Left renal pelvis (tissue), 4 donors: ENCODE results near the gene VASH1. TPM values are rescaled to one million over a fixed set of nuclear protein-coding genes. Genes with fewer than 3 reads are reported as not detected.

ENCODE experiments used
- DNase-seq, 4 donors: peaks; one replicate each; pipeline ENCODE4 v3.0.0-alpha.2; 2013; ENCODE audit warnings: low read depth in 4 of 4, low spot score in 3 of 4
- polyA plus RNA-seq, 4 donors: library from polyadenylated mRNA; unstranded; fragments of 120-200 nt; gene quantifications; one replicate each; pipeline ENCODE4 v1.2.1, GENCODE V29; 2013; ENCODE audit not compliant: insufficient read length in 4 of 4

The VASH1 gene
- polyA plus RNA-seq, 4 donors, result 32.6 to 39.1 (median 36.5) TPM

DNA sequence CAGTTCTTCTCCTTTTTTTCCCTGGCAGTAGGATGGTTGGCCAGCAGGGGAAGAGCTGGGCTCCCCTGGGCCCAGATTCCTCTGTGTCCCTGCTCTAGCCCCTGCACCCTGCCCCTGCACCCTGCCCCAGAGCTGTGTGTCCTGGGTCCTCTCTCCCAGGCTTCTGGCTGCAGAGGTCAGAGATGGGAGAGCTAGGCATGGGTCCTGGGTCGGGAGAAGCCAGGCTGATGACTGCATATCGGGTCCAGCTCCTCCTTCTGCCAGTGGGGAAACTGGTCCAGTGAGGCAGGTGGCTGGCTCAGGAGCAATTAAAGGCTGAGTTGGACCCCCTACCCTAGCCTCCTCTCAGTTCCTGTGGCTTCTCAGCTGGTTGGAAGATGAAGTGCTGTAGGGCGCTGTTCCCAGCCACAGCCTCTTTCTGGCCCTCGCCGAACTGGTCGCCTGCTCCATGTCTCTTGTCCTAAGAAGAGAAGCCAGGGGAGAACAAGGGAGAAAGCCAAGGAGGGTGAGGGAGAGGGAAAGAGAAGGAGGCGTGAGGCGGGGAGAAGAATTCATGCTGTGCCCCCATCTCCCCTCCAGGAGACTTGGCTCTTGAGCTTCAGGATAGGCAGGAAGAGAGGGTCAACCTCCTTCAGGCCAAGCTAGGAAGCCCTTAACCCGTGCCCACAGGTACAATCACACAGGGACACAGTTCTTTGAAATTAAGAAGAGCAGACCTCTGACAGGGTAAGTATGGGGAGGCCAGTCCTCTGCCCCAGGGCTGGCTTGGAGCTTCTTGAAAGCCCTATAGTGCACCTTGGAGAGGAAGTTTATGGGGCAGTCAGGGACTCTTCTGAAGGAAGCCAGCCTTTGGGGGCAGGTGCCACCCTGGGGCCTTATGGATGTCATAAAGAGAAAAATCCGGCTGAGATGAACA lies 9.5 kb downstream of the VASH1 start:
- DNase-seq, result no peak

GRCh38 chr14:76771437-76771980 lies 10.2 kb downstream of the VASH1 start:
- DNase-seq, result no peak

DNA sequence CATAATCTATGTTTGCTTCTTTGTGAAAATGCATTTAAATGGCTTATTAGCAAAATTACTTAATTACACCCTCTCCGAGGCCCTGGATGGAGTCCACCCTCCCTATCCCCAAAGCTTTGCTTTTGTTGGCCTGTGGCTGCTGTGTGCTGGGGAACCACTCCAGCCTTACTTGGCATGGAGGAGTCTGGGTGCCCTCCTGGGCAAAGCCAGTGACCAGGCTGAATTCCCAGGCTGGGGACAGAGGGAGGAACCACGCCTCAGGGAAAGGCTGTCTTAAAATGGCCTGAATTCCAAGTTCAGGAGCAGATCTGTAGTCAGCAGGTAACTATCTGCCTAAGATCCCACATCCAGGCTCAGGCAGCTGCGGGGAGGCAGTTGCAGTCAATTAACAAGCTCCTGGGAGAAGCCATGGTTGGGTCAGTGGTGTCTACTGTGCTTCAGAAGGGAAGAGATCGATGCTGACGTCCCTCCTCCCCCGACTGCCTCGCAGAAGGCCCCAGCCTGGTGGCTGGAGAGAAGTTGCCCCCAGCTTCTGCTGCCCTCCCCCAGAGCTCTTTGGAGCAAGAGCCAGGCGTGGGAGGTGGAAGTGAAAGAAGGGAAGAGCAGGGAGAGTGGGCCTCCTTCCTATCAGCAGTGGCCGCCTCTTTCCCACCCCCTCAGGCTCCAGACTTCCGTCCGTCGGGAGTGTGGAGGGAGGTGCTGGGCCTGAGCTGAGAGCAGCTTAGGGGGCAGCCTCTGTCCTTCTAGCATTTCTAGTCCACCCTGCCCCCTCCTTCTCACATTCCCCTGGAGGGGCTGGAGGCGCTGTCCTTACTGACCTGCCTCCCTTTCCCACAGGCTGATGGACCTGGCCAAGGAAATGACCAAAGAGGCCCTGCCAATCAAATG lies 11.3 kb downstream of the VASH1 start:
- peak in 3 of 4 donors; percentile 57 to 84 (median 71) for DNase-seq

GRCh38 chr14:76773188-76773885 lies 12.1 kb downstream of the VASH1 start:
- DNase-seq, result no peak

GRCh38 chr14:76773956-76774820 lies 12.9 kb downstream of the VASH1 start:
- DNase-seq, result no peak

- no peak for DNase-seq
Observed at GRCh38 chr14:76774821-76775694, 13.8 kb downstream of the VASH1 start.

DNA sequence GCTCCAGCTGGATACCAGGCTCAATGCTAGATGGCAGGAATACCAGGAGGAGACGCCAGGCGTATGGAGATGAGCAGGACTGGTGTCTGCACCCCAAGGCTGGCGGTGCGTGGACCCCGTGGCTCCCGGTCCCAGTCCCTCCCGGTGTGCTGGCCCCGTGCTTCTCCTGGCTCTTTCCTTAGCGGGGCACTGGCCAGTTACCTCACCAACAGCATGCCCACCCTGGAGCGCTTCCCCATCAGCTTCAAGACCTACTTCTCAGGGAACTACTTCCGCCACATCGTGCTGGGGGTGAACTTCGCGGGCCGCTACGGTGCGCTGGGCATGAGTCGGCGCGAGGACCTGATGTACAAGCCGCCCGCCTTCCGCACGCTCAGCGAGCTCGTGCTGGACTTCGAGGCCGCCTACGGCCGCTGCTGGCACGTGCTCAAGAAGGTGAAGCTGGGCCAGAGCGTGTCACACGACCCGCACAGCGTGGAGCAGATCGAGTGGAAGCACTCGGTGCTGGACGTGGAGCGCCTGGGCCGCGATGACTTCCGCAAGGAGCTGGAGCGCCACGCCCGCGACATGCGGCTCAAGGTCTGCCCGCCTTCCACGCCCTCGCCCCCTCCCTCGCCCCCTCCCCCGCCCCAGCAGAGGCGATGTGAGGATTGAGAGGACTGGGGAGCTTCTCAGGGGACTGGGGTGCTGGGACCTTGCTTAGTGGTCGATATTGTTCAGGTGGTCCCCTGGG lies 14.6 kb downstream of the VASH1 start:
- DNase-seq, result no peak

GRCh38 chr14:76776428-76777251 lies 15.4 kb downstream of the VASH1 start:
- DNase-seq, result no peak

GRCh38 chr14:76777721-76778120 lies 16.5 kb downstream of the VASH1 start:
- no peak for DNase-seq

DNA sequence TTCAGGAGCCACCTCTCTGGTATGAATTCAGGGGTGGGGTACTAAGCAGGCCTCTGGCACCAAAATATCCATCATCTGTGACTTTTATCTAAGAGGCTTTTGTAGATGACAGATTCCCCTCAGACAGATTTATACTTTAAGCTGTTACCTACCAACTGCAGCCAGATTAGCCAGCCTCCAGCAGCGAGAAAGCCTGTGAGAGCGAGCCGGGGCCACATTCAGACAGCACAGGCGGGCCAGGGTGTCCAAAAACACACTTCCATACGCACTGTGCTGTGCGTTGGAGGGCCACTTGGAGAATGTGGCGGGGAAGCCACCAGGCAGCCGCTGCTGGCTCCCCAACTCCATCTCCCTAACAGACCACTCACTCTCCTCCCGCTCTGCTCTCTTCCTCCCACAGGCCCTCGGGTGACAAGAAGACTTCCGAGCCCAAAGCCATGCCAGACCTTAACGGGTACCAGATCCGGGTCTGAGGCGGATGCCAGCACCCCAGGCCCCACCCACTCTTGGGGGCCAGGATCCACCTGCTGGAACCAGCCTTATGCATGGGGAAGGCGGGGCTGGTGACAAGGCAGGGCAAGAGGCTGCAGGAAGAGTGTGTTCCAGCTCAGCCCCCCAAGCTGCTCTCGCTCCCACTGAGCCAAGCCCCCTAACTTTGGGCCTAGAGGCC lies 17.4 kb downstream of the VASH1 start:
- DNase-seq, result no peak

DNA sequence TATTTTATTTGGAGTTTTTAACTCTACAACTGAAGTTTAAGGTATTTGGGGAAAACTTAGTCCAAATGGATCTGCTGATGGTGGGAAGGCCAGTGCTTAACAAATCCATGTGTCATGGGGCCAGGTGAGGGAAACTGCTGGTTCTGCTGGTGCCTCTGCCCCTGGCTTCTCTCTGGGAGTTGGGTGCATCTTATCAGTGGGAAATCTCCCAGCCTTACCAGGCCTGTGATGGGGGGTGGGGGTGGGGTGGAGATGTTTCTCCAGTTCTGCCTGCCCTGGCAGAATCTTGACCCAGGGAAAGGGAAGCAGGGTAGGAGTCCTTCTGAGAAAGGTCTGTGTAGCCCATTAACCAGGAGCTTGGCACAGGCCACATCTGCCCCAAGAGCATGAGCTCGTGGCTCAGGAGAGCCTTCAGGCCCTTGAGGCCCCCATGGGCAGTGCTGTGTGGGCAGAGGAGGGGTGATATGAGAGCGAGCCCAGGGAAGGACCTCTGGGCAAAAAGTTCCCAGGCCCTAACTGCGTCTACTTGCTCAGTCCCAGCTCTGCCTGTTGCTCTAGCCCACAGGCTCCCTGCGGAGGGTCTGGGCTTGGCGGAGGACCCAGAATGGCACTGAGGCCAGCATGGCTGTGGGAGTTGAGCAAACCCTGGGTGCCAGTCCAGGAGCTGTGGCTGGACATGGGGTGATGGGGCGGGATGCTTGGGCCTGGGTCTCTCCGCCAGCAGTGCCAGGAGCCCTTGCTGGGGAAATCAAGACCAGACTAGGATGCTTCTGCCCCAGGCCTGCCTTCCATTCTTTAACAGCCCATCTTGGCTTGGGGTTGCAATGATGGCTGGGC lies 18.2 kb downstream of the VASH1 start:
- DNase-seq, result no peak

DNA sequence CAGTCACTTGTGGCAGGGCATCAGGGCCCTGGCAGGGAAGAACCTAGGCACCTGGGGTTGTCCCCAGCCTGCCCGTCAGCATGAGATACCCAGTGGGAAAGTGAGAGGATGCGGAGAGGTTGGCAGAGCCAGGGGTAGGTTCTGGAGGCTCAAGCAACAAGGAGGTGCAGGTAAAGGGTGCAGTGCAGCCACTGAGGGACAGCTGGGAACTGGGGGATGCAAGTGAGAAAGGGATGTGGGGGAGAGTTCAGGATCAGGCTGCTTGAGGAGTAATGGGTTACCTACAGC lies 18.7 kb downstream of the VASH1 start:
- no peak for DNase-seq

GRCh38 chr14:76780360-76780759 lies 19.1 kb downstream of the VASH1 start:
- no peak for DNase-seq

DNA sequence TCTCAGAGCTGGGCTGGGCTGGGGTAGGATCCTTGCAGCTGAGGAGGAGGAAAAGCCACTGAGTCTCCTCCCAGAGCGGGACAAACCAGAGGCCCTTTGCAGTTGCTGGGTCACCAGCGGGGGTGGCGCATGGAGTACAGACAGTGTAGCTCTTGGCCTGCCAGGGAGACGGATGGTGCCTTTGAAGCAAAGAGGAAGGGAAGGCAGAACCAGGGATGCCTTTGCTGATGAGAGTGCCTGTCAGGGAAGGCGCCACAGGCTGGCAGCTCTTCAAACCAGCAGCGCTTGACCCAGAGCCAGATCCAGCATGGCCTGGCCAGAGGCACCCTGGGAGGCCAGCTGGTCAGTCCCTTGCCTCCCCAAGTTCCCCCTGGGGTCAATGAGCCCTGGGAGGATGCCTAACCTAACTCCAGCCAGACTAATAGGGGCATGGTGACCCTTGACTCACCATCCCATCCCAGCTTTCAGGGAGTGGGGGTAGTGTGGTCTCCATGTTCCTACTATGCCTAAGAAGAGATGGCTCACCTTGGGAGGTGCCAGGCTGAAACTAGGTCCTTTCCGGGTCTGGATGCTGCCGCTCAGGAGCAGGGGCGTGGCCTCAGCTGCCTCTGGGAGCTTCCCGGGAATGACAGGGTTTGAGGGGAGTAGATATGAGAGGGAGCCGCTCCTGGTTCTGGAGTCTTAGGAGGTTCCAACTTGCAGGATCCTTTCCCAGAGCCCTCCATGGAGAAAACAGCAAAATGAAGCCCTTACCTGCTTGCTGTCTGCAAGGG lies 19.8 kb downstream of the VASH1 start:
- DNase-seq, result no peak

GRCh38 chr14:76781648-76782051 lies 20.4 kb downstream of the VASH1 start:
- no peak for DNase-seq
